Cardiac muscle cell (in vitro differentiated cells and primary cell): ENCODE results near the gene AKAP1. TPM values are rescaled to one million over a fixed set of nuclear protein-coding genes. Genes with fewer than 3 reads are reported as not detected.

Source experiments
- DNase-seq, 2 donors: peaks; one replicate each; pipeline versions ENCODE4 v3.0.0 to v3.0.0-alpha.2; 2010 to 2017; ENCODE audit warnings: low read depth in 1 of 2, low spot score in 1 of 2
- H3K27ac ChIP-seq: fragments of 200-600 bp; sonication (generic); 2 replicates; pipeline ENCODE4 v1.5.1; 2016
- H3K27me3 ChIP-seq: fragments of 200-600 bp; sonication (generic); 2 replicates; pipeline ENCODE4 v1.6.0; 2016; ENCODE audit warnings: control low read depth
- H3K36me3 ChIP-seq: fragments of 200-600 bp; sonication (generic); 2 replicates; pipeline ENCODE4 v1.5.1; 2016; ENCODE audit warnings: control low read depth
- H3K4me1 ChIP-seq: fragments of 200-600 bp; sonication (generic); 2 replicates; pipeline ENCODE4 v1.8.1; 2017; ENCODE audit warnings: low read depth, mild to moderate bottlenecking, mixed run types
- H3K4me3 ChIP-seq: fragments of 200-600 bp; sonication (generic); 2 replicates; pipeline ENCODE4 v1.5.1; 2016; ENCODE audit warnings: mild to moderate bottlenecking
- H3K9me3 ChIP-seq: fragments of 200-600 bp; sonication (generic); 2 replicates; pipeline ENCODE4 v1.5.1; 2017; ENCODE audit warnings: low read depth, mild to moderate bottlenecking, control low read depth
- polyA plus RNA-seq: library from polyadenylated mRNA; unstranded; fragments of >200 nt; fragmentation: Nextera tagmentation; extraction: Ambion mirVana; gene quantifications from 2 replicates; pipeline ENCODE4 v1.2.1, GENCODE V29; 2016
- total RNA-seq: library from RNA; depleted of rRNA; stranded (reverse); fragments of >200 nt; gene quantifications from 2 replicates; pipeline ENCODE4 v1.2.3, GENCODE V29; 2016
- TF ChIP-seq, protein P1 (sequence below): IDR thresholded peaks from 2 replicates; pipeline ENCODE4 v1.5.1; 2012; ENCODE audit warnings: low read depth, mild to moderate bottlenecking, low read length

Gene AKAP1
- total and polyA plus RNA-seq, 2 experiments from 2014 or later, result 35.3 to 81.4 TPM

DNA sequence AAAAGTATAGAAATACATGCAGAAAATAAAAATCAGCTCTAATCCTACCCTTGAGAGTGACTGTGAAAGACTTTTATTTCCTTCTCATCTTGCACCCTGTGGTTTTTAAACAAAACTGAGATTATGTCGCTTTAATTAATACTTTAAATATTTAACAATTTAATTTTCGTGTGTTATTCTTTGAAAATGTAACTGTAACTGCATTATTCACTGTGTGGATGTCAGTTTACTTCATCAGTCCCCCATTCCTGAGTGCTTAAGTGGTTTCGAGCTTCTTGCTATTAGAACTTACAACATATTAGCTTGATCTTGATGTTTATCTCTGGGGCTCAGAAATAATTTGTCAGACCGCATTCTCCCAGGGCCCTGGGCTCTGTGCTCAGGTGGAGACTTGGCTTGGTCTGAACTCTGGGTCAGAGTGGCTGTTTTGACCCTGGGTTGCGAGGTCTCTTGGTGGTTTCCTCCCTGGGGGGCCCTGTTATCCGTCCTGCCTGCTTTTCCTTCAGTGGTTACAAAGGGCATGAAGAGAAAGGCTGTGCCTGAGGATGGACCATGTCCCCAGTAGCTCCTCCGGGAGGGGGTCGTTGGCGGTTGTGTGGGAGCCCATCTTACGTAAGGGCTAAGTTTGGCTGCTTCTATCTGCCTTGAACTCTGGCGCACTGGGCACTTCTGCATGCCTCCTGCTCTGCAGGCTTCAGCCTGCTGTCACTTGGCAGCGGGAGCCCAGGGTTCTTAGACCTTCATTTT is 25.7 kb downstream of the AKAP1 start:
- TF ChIP-seq, protein P1, sequence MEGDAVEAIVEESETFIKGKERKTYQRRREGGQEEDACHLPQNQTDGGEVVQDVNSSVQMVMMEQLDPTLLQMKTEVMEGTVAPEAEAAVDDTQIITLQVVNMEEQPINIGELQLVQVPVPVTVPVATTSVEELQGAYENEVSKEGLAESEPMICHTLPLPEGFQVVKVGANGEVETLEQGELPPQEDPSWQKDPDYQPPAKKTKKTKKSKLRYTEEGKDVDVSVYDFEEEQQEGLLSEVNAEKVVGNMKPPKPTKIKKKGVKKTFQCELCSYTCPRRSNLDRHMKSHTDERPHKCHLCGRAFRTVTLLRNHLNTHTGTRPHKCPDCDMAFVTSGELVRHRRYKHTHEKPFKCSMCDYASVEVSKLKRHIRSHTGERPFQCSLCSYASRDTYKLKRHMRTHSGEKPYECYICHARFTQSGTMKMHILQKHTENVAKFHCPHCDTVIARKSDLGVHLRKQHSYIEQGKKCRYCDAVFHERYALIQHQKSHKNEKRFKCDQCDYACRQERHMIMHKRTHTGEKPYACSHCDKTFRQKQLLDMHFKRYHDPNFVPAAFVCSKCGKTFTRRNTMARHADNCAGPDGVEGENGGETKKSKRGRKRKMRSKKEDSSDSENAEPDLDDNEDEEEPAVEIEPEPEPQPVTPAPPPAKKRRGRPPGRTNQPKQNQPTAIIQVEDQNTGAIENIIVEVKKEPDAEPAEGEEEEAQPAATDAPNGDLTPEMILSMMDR, result no peak
- H3K36me3 ChIP-seq, result peaks cover 8% of the 10 kb centered on the region
- no peak overlapping the region for H3K4me3 ChIP-seq
- H3K9me3 ChIP-seq, result no peaks in the 10 kb centered on the region
- H3K4me1 ChIP-seq, result peaks cover 46% of the 10 kb centered on the region
- no peak for DNase-seq
- no peak overlapping the region for H3K27ac ChIP-seq
- no peaks in the 10 kb centered on the region for H3K27me3 ChIP-seq

DNA sequence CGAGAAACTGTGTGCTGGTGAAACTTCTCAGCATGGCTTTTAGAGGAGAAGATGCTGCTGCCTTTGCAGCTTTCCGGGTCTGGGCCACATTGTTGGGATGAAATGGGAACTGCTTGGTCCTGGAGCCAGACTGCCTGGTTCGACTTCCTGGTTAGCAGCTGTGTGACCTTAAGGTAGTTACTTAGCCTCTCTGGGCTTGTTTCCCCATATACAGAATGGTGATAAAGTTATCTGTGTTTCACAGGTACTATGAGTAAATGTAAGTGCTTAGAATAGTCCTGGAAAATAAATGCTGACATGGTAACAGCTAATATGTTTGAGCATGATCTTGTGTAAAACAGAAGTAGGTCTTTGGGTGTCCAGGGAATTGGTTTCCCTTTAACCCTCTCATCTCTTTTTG is 26.3 kb downstream of the AKAP1 start:
- no peak overlapping the region for H3K27ac ChIP-seq

DNA sequence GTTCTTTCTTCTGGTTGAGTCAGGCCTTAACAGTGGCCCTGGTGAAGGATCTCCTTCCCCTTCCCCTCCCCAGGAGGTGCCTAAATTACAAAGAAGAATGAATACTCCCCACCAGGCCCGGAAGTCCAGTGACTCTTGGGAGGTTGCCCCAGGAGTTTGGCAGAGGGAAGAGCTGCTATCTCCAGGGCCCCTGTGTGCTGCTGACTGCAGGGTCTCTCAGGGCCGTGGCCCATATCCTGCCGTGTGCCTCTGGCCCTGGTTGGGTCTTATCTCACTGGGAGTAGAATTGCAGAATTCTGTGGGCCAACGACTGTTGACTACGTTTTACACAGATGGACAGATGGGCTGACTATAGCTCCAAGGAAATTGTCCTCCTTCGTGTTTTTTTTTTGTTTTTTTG is 28.0 kb downstream of the AKAP1 start:
- no peaks in the 10 kb centered on the region for H3K27me3 ChIP-seq
- TF ChIP-seq, protein P1, result no peak
- H3K9me3 ChIP-seq, result no peaks in the 10 kb centered on the region
- H3K36me3 ChIP-seq, result peaks cover 8% of the 10 kb centered on the region
- H3K4me3 ChIP-seq, result no peak overlapping the region
- H3K4me1 ChIP-seq, result peaks cover 31% of the 10 kb centered on the region
- DNase-seq, result peak in 1 of 2 donors; percentile 10
- no peak overlapping the region for H3K27ac ChIP-seq

More for the DNA sequence above, 26.3 kb downstream of the AKAP1 start:
- peaks cover 46% of the 10 kb centered on the region for H3K4me1 ChIP-seq
- H3K9me3 ChIP-seq, result no peaks in the 10 kb centered on the region
- DNase-seq, result no peak
- peaks cover 8% of the 10 kb centered on the region for H3K36me3 ChIP-seq
- TF ChIP-seq, protein P1, result no peak
- no peaks in the 10 kb centered on the region for H3K27me3 ChIP-seq
- no peak overlapping the region for H3K4me3 ChIP-seq

DNA sequence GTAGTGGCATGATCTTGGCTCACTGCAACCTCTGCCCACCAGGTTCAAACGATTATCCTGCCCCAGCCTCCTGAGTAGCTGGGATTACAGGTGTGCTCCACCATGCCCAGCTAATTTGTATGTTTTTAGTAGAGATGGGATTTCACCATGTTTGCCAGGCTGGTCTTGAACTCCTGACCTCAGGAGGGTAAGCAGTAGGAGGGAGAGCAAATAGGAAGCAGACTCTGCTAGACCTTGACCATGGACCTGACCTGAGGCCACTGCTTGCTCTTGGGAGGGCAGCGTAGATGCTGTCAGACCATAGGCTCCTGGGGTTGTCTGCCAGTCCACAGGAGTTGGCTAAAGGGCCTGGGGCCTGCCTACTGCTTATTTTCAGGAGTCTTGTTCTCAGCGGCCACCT is 28.6 kb downstream of the AKAP1 start:
- H3K27ac ChIP-seq, result no peak overlapping the region
- peaks cover 24% of the 10 kb centered on the region for H3K4me1 ChIP-seq
- no peak overlapping the region for H3K4me3 ChIP-seq
- no peaks in the 10 kb centered on the region for H3K27me3 ChIP-seq
- no peak for DNase-seq
- H3K9me3 ChIP-seq, result no peaks in the 10 kb centered on the region
- peaks cover 8% of the 10 kb centered on the region for H3K36me3 ChIP-seq
- TF ChIP-seq, protein P1, result no peak

DNA sequence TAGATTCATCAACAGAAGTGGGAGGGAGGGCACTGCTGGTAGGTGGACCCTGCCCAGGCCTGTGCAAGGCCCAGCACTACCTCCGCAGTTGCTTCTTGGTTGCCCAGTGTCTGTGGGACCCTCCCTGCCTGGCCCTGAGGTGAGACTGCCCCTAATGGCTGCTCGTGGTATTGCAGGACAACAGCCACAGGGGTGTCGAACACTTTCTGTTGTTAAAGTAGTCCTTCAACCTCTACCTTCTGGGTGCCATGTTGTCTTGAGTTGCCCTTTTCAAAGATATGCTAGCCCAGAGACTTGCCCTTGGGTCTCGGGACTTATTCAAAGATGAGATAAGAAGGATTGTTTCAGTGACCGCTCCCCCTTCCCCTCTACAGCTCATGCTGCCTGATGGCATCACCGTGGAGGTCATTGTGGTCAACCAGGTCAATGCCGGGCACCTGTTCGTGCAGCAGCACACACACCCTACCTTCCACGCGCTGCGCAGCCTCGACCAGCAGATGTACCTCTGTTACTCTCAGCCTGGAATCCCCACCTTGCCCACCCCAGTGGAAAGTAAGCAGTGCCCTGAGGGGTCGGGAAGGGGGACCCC is 29.1 kb downstream of the AKAP1 start:
- Histone ChIP-seq H3K36me3 (peaks cover 13% of the 10 kb centered on the region), H3K27ac (no peak overlapping the region), H3K4me1 (peaks cover 19% of the 10 kb centered on the region), H3K27me3 (no peaks in the 10 kb centered on the region), H3K9me3 (no peaks in the 10 kb centered on the region), H3K4me3 (no peak overlapping the region)
- peak; percentile 38 to 57 for DNase-seq
- TF ChIP-seq, protein P1, result peak; percentile 91
